HG03175 (cell line): ENCODE data around the gene NKX2-2.
A peak's percentile ranks its signal among the peaks of the same experiment; 100 is the strongest.
"Not testable (repeated sequence)": the region's sequence is repeated elsewhere in the genome, so short reads cannot be mapped to it uniquely, and the experiment has no call there.

ENCODE experiments used
- ATAC-seq: cut with Tn5 transposase; IDR thresholded peaks from one replicate; pipeline ENCODE4 v1.9.1; 2021; ENCODE audit warnings: mild to moderate bottlenecking, moderate library complexity; ENCODE audit not compliant: unreplicated experiment

The NKX2-2 gene

GRCh38 chr20:21509597-21510371, 4.1 kb downstream of the NKX2-2 start:
- ATAC-seq = no peak

GRCh38 chr20:21509079-21509596, 4.7 kb downstream of the NKX2-2 start:
- no peak for ATAC-seq

DNA sequence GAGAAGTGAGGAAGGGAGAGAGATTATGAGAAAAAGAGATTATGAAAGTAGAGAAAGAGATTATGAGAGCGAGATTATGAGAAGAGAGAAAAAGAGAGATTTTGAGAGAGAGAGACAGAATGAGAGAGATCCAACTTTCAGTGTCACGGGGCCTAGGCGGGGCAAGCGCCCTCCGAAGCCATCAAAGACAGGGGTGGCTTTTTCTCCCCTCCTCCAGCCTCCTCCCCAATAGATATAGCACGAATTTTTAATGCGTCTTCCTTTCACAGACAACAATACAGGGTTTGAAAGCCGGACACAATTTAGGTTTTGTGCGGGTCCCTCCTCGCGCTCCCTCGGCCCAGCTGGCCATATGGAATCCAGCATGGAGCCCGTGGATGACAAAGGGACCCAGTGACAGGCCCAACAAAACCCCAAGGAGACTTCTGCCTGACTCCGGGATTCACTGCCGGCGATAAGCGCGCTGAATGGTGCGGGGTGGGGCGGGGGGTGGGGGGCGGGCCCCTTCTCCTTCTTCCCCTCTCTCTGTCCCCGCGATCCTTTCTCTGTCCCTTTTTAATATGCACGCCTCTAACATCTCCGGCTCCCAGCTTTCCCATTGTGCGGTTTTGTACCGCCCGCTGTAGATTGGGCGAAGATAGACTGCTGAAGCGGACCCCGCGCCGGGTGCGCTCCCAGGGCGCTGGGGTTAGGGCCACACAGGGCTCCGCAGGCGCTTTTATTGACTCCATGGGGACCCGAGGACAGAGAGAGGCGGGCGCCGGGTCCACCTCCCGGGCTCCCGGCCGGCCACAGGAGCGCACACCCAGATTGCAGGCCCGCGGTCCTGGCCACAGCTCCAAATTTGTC, 5.4 kb downstream of the NKX2-2 start:
- ATAC-seq = no peak

DNA sequence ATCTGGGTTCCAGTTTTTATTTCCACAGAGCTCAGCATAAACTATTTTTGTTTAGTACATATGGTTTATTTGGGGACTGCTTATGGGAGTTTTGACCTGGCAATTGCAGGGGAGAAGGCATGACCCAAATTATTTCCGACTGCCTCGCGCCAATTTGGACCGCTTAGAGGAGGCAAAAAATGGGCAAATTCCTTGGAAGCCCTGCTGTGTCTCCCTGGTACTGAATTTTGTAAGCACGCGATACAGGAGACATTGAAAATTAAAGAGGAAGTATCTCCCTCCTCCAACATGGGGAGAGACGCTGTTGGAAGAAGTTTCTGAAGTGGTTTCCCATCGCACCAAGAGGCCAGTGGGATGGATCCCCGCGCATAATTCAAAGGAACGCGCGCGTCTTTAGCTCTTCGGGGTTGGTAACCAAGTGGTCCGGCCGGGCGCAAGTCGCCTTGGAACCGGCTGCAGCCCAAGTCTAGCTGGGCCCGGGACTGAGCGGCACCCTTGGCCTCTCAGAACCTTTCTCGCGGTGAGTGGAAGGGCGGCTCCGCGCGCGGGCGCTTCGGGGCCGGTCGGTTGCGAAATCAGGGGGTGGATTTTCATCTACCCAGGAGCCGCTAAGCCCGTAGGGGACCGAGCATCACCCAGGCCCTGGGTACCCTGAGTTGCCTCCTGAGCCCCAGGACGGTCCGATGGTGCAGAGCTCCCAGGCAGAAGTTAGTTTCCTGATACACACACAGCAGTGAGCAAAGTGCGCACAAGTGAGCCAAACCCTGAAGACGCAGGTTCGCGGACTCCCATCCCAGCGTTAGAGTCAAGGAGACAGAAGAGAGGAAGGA, 6.2 kb downstream of the NKX2-2 start:
- ATAC-seq = no peak

GRCh38 chr20:21505810-21506530, 7.9 kb downstream of the NKX2-2 start:
- ATAC-seq = peak; percentile 33

GRCh38 chr20:21505161-21505809, 8.6 kb downstream of the NKX2-2 start:
- ATAC-seq = no peak

- ATAC-seq = no peak
Measured at GRCh38 chr20:21504323-21504722, 9.5 kb downstream of the NKX2-2 start.

DNA sequence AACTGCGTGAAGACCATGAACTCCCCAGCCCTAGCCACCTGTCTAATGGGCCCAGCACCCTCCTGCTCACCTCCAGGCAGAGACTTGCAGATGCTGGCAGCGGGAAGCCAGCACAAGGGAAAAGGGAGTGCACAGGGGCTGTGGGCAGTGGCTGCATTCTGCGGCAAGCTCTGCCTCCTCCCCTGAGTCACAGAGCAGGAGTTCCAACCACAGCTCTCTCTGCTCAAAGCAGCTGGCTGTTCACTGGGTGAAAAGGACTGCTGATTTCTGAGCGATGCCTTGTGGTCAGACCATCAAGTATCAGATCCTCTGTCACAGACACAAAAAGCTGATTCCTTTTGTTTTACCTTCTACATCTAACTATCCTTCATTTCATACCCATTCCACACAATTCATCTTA, 10.5 kb downstream of the NKX2-2 start:
- peak; percentile 88 for ATAC-seq

DNA sequence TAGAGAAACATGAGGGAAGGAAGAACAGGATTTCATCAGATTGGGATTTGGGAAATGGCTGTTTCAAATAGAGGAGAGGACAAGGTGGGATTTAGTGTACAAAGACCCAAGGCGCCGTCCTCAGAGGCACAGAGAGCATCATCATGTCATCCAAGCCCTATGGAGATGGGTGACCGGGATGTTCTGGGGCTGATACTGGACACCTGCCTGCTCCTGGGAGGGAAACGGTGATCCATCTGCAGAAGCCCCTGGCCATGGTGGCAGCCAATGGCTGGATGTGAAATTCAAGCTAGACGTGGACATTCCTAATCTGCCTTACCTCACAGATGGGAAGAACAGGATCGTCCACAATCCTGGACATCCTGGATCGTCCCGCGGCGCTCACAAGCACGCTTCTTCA, 12.7 kb downstream of the NKX2-2 start:
- ATAC-seq = no peak

GRCh38 chr20:21500599-21500998, 13.3 kb downstream of the NKX2-2 start:
- ATAC-seq = no peak

GRCh38 chr20:21499641-21500040, 14.2 kb downstream of the NKX2-2 start:
- ATAC-seq = no peak

DNA sequence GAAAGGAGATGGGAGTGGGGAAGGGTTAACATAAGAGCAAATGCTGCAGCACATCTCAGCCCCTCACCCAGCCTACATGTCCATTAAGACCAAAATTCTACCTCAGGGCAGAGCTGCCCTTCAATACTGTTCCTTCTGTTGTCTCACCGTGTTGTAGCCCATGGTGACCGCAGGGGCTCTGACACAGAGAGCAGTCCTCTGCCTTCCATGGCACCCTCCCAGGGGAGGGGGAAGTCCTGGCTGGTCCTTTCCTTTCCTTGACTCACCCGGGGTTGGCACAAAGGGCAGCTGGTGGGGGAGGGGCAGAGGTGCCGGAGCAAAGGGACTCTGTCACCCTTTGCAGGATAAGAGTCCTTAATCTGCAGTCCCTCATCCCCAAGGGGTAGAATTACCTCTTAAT, 15.2 kb downstream of the NKX2-2 start:
- no peak for ATAC-seq

DNA sequence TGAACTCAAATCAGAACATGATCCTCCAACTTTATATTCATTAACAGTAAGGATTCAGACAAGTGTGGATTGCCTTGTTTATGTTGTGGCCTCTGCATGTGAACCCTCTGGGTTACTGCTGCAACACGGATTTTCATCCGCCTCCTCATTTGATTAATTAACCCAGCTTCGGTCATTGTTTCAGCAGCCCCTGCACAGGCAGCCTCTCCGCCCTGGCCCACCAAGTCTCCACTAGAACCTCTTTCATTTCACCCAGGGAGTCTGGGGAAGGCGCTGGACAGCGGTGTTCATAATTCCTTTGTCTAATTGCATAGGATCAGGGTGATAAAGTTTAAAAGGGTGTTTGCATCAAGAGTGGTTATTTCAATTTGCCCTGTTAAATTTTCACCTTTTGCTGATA, 15.7 kb downstream of the NKX2-2 start:
- ATAC-seq = no peak

DNA sequence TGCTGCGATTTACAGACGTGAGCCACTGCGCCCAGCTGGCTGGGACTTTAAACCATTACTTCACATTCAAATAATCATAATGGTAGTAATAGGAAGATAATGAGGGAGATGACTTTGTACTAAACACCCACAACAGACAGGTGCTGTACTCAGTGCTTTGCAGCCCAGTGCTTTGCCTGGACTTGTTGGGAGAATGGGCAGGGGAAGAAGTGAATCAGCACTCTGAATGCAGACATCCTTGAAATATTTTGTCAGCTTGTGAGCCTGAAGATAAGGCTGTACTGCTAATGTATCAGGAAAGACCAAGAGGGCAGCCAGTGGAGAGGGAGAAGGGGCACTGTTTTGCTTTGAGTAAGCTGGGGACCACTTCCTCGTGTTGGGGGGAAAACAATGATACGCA, 17.4 kb downstream of the NKX2-2 start:
- no peak for ATAC-seq

DNA sequence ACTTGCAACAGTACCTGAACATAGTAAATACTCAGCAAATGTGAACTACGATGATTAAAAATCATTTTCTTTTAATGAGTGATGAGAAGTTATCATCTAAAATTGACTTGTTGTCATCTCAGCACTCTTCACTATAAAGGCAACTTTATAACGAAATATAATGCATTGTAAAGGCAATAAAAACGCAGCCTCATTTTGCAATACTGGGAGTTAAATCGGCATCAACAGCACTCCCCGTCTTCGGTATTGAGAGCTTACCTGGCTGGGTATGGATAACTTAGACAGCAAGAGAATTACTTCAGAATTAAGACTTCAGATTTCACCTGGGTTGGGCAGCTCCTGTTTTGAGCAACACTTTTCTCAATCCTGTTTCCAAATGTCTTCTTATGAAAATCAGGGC, 20.8 kb downstream of the NKX2-2 start:
- ATAC-seq = no peak

- ATAC-seq = no peak
Measured at GRCh38 chr20:21490105-21490504, 23.8 kb downstream of the NKX2-2 start.

GRCh38 chr20:21480144-21480543, 33.7 kb downstream of the NKX2-2 start:
- not testable (repeated sequence) for ATAC-seq

GRCh38 chr20:21465799-21466198, 48.1 kb downstream of the NKX2-2 start:
- ATAC-seq = no peak

DNA sequence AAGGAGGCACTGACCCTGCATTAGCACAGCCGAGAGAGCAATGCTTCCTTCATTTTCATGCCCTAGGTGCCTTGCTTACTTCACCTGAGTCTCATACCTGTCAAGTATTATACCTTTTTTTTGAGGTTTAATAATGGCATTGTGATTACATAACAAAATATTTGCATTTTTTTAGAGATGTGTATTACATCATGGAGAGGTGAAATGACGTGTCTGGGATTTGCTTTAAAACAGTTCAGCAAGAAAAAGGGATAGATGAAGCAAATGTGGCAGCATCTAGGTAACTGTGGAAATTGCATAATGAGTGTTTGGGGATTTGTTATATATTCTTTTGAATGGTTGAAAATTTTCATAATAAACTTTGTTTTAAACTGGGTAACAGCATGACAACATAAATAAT, 48.9 kb downstream of the NKX2-2 start:
- ATAC-seq = no peak
